Pulmonary artery endothelial cell (primary cell): ENCODE data around the gene TGFBR3. TPM values are rescaled to one million over a fixed set of nuclear protein-coding genes. Genes with fewer than 3 reads are reported as not detected.
A peak's percentile ranks its signal among the peaks of the same experiment; 100 is the strongest.

Source experiments
- DNase-seq: peaks from one replicate; pipeline ENCODE4 v3.0.0-alpha.2; 2011; ENCODE audit warnings: low read depth, low spot score
- total RNA-seq: library from RNA; depleted of rRNA; stranded (reverse); fragments of >200 nt; gene quantifications from 2 replicates; pipeline ENCODE4 v1.2.3, GENCODE V29; 2014

TGFBR3 gene
- total RNA-seq, 1 donor from 2014 or later = 12.5 TPM

- no peak for DNase-seq
Measured at GRCh38 chr1:91741301-91741700, 144.7 kb downstream of the TGFBR3 start.

GRCh38 chr1:91737650-91738049 lies 148.3 kb downstream of the TGFBR3 start:
- no peak for DNase-seq

GRCh38 chr1:91736715-91737615 lies 149.0 kb downstream of the TGFBR3 start:
- no peak for DNase-seq

- DNase-seq = no peak
Measured at GRCh38 chr1:91736146-91736714, 149.7 kb downstream of the TGFBR3 start.

- DNase-seq = no peak
Measured at GRCh38 chr1:91735266-91735845, 150.6 kb downstream of the TGFBR3 start.

- DNase-seq = no peak
Measured at GRCh38 chr1:91734761-91735160, 151.2 kb downstream of the TGFBR3 start.

- no peak for DNase-seq
Measured at GRCh38 chr1:91733108-91733710, 152.7 kb downstream of the TGFBR3 start.

- no peak for DNase-seq
Measured at GRCh38 chr1:91732291-91733107, 153.5 kb downstream of the TGFBR3 start.

GRCh38 chr1:91731815-91732214 lies 154.1 kb downstream of the TGFBR3 start:
- DNase-seq = peak; percentile 39

- DNase-seq = no peak
Measured at GRCh38 chr1:91730801-91731732, 154.9 kb downstream of the TGFBR3 start.

GRCh38 chr1:91729621-91730358 lies 156.2 kb downstream of the TGFBR3 start:
- DNase-seq = no peak

GRCh38 chr1:91727763-91728162 lies 158.2 kb downstream of the TGFBR3 start:
- DNase-seq = no peak

GRCh38 chr1:91725989-91726721 lies 159.8 kb downstream of the TGFBR3 start:
- peak; percentile 56 for DNase-seq

- DNase-seq = no peak
Measured at GRCh38 chr1:91725618-91725988, 160.3 kb downstream of the TGFBR3 start.

- no peak for DNase-seq
Measured at GRCh38 chr1:91724644-91725043, 161.3 kb downstream of the TGFBR3 start.

- no peak for DNase-seq
Measured at GRCh38 chr1:91724231-91724630, 161.7 kb downstream of the TGFBR3 start.

GRCh38 chr1:91720044-91720443 lies 165.9 kb downstream of the TGFBR3 start:
- no peak for DNase-seq

- DNase-seq = no peak
Measured at GRCh38 chr1:91718877-91719276, 167.1 kb downstream of the TGFBR3 start.

GRCh38 chr1:91718368-91718767 lies 167.6 kb downstream of the TGFBR3 start:
- DNase-seq = no peak
